ENCODE results near the gene PRDM16.

DNA sequence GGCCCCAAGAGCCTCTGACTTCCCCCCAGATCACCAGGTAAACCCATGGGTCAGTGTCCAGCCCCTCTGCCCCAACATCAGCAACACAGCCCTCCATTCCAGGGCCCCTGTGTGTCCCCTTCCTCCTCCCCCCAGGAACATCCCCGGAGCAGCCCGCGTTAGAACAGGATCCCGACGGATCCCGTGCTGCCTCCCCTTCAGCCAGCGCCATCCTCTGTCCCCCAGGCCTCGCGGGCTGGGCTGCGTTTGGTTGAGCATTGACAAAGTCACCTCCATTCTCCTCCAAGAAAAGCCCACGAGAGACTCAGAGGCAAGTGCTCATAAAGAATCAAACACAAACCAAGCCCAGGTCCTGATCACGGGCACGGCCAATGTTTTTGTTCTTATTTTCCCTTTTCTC lies 225.4 kb downstream of the PRDM16 start:
- TF ChIP-seq, protein P1, sequence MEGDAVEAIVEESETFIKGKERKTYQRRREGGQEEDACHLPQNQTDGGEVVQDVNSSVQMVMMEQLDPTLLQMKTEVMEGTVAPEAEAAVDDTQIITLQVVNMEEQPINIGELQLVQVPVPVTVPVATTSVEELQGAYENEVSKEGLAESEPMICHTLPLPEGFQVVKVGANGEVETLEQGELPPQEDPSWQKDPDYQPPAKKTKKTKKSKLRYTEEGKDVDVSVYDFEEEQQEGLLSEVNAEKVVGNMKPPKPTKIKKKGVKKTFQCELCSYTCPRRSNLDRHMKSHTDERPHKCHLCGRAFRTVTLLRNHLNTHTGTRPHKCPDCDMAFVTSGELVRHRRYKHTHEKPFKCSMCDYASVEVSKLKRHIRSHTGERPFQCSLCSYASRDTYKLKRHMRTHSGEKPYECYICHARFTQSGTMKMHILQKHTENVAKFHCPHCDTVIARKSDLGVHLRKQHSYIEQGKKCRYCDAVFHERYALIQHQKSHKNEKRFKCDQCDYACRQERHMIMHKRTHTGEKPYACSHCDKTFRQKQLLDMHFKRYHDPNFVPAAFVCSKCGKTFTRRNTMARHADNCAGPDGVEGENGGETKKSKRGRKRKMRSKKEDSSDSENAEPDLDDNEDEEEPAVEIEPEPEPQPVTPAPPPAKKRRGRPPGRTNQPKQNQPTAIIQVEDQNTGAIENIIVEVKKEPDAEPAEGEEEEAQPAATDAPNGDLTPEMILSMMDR (IDR thresholded peaks at IDR 0.05), result no peak
- TF ChIP-seq POLR2A (IDR thresholded peaks at IDR 0.05), result no peak
